GM12801 (cell line): ENCODE measurements around the gene CELSR1.

ENCODE experiments used
- CTCF ChIP-seq: IDR thresholded peaks from one replicate; pipeline ENCODE4 v1.5.1; 2011; ENCODE audit warnings: control low read depth; ENCODE audit not compliant: insufficient read length; ENCODE audit errors: extremely low read depth

Gene CELSR1

GRCh38 chr22:46320166-46320710 is 217.2 kb downstream of the CELSR1 start:
- no peak for TF ChIP-seq CTCF

GRCh38 chr22:46319319-46319718 is 218.1 kb downstream of the CELSR1 start:
- TF ChIP-seq CTCF, result no peak

DNA sequence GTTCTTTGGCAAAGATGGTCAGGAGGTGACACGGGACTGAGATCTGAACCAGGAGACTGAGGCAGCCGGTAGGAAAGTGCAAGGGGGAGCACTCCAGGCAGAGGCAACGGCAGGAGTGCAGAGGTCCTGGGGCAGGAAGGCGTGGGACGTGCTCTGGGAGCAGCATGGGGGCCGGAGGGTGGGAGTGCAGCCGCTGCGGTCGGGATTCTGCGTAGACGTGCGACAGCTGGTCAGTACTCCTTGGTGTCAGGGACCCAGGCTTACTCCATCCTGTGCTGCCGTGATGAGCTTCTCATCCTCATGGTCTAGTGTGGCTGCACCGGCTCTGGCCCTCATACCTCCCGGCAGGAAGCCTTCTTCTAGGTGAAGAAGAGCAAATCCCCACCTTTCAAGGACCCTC is 218.8 kb downstream of the CELSR1 start:
- no peak for TF ChIP-seq CTCF

- no peak for TF ChIP-seq CTCF
These were observed 219.8 kb downstream of the CELSR1 start for GRCh38 chr22:46317646-46318045.

- no peak for TF ChIP-seq CTCF
These were observed 221.4 kb downstream of the CELSR1 start for GRCh38 chr22:46315976-46316375.

DNA sequence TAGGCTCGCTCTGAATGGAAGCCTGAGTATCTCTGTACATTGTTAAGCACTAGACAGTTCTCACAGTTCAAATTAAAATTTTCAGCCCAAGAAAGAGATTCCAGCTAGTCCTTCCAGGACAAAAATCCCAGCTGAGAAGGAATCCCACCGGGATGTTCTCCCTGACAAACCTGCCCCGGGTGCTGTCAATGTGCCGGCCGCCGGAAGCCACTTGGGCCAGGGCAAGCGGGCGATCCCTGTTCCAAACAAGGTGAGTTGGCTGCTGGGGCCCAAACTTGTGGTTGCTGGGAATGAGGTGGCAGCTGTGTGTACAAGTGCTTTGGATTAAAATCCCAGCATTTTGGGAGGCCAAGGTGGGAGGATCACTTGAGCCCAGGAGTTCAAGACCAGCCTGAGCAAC is 225.4 kb downstream of the CELSR1 start:
- TF ChIP-seq CTCF, result no peak
